ENCODE data around the gene HOXD11.

The HOXD11 gene

GRCh38 chr2:176138526-176138922 is 31.4 kb downstream of the HOXD11 start:
- H3K27ac ChIP-seq: peak overlapping the region in 1 of 2 donors; percentile 57
- H3K4me3 ChIP-seq: peak overlapping the region in 1 of 2 donors; percentile 57
- H3K36me3 ChIP-seq: no peaks in the 10 kb centered on the region
- intact Hi-C loops (cut with DNase I; ENCODE audit: low total_unique reads): no loop called here
- peak in 1 of 2 donors; percentile 19 for DNase-seq
- peaks cover 0 to 16% of the 10 kb centered on the region in 2 donors for H3K27me3 ChIP-seq
- peaks cover 0 to 40% (median 23%) of the 10 kb centered on the region in 4 donors for H3K4me1 ChIP-seq
- H3K9me3 ChIP-seq: no peaks in the 10 kb centered on the region
- TF ChIP-seq CTCF (IDR thresholded peaks at IDR 0.05): no peak

DNA sequence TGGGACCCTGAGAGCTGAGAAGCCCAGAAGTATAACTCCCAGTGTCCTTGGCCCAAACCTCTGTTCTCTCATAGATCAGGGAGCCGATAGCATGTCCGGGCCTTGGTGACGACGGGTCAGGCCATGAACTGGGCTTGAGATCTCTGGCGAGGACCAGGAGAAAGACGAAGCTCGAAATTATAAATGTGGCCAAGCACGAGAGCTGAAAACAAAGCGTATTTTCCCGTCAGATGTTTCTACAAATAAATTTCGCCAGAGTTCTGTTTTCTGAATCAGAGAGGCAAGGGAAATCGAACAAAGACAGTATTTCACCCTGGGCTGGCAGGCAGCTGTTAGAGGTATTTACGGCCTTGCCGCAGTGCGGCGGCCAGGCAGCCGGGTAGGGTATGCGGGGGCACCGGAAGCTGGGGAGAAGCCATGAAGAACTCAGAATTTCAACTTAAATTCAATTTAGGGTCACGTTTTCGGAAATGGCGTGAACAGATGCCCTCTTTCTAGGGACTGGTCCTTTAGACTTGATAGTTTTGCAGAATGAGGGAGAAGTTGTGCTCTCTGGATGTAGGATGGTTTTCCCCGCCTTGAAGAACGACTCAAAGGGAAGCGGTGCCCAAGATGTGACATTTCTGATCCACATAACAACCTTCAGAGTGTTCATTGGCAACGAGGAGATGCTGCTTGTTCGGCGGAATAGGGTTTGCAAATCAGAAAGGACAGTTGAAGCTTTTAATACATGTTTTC is 32.0 kb downstream of the HOXD11 start:
- Histone ChIP-seq H3K36me3 (no peaks in the 10 kb centered on the region), H3K27ac (peak overlapping the region; percentile 57 to 60), H3K27me3 (peaks cover 0 to 16% of the 10 kb centered on the region in 2 donors), H3K9me3 (no peaks in the 10 kb centered on the region), H3K4me1 (peaks cover 0 to 39% (median 22%) of the 10 kb centered on the region in 4 donors), H3K4me3 (peak overlapping the region; percentile 48 to 57)
- no peak for TF ChIP-seq CTCF (IDR thresholded peaks at IDR 0.05)
- intact Hi-C loops (cut with DNase I; ENCODE audit: low total_unique reads): no loop called here
- DNase-seq: peak in 1 of 2 donors; percentile 32

DNA sequence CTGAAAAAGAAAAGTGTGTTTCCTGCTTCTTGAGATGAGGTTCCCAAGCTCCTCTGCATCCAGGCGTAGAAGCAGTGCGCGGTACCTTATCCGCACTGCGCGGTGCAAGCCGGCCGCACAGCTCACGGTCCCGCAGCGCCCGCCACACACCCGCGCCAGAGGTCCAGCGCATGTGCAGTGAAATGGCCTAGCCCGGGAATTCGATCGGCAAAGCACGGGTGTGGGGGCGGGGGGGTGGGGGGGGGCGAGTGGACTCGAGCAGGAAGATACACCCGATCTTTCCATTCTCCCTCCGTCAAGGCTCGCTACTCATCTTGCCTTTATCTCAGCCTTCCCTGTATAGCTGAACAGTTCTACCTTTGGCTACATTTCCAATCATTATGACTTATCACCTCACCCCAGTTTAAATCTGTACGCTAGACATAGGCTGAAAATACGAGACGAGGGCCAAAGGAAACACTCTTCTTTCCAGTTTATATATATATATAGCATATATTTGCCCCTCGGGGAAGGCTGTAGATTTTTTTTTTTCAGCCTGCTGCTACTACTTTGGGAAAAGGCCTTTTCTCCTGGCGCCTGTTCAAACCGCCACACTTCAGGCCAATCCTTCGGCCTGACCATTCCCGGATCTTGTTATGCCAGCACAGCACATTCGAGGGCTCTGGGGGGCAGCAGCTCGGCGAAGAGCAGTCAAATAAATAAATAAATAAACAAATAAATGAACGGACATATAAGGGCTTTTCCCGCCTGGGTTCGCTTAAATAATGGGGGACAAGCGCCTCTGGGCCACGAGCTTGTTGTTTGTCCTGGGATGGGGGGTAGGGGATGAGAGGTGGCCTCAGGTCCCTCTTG is 32.8 kb downstream of the HOXD11 start:
- peak overlapping the region; percentile 48 to 57 for H3K4me3 ChIP-seq
- H3K27ac ChIP-seq: peak overlapping the region; percentile 57 to 60
- DNase-seq: no peak
- H3K36me3 ChIP-seq: no peaks in the 10 kb centered on the region
- peaks cover 0 to 39% (median 22%) of the 10 kb centered on the region in 4 donors for H3K4me1 ChIP-seq
- peaks cover 0 to 16% of the 10 kb centered on the region in 2 donors for H3K27me3 ChIP-seq
- TF ChIP-seq CTCF (IDR thresholded peaks at IDR 0.05): no peak
- no peaks in the 10 kb centered on the region for H3K9me3 ChIP-seq
- intact Hi-C loops (cut with DNase I; ENCODE audit: low total_unique reads): loop anchor here (2.0 to 5.0 kb wide), 3 partner anchors 315 to 497 kb away; no protein-coding TSS in a partner anchor

DNA sequence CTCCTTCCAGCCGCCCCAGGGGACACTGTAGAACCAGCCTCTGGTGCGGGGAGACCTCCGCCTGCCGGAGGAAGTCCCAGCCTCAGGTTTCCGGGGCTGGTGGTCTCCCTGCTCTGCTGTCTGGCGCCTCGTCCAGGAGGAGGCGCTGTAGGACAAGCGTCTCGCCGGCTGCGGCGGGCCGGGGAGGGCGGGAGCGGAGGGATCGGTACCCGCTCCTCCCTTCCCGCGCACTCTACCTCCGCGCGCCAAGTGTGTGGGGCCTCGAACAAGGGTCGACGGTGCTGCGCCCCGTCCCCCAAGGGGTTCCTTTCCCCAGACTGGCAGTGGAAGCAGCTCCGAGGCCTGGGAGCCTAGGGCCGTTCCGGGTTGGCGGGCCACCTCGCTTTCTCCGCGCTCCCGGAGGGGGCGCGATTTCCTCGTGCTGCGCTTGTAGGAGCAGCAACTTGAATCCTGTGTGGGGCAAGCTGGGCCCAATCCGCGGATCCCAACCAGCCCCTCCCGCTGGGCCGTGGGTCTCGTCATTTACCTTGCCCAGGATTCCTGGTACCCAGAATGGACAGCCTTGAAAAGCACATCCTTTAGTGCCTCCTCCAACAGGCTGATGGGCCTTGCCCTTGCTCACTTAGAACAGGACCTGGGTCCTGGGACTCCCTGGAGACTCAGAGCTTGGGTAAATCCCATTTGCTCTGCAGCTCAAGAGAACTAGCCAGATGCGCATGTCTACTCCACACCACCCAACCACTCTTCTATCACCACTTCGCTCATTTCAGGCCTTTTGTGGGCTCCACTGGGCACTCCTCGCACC is 33.6 kb downstream of the HOXD11 start:
- DNase-seq: peak; percentile 51 to 85
- peaks cover 0 to 34% (median 19%) of the 10 kb centered on the region in 4 donors for H3K4me1 ChIP-seq
- TF ChIP-seq CTCF (IDR thresholded peaks at IDR 0.05): peak; percentile 94 to 95
- H3K9me3 ChIP-seq: no peaks in the 10 kb centered on the region
- H3K36me3 ChIP-seq: no peaks in the 10 kb centered on the region
- intact Hi-C loops (cut with DNase I; ENCODE audit: low total_unique reads): loop anchor here (2.0 to 5.0 kb wide), 3 partner anchors 314 to 497 kb away; no protein-coding TSS in a partner anchor
- H3K27ac ChIP-seq: peak overlapping the region; percentile 57 to 60
- peak overlapping the region; percentile 48 to 57 for H3K4me3 ChIP-seq
- peaks cover 0 to 19% of the 10 kb centered on the region in 2 donors for H3K27me3 ChIP-seq

DNA sequence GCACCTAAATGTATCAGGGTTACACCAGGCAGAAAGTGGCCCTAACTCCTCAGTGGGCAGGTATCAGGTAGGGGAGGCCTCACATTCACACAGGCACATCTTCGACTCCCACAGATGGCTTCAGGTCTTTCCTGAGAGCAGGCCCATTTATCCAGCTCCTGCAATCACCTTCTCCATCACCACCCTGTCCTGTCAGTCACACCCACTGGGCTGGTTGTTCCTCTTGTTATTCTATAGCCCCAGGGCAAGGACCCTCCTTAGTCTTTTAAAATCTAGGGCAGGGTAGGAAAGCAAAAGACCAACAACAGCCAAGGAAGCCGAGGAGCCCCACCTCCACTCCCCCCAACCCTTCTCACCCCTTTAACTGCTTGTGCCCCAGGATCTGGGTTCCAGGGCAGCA is 35.2 kb downstream of the HOXD11 start:
- H3K27ac ChIP-seq: no peak overlapping the region
- no peak for TF ChIP-seq CTCF (IDR thresholded peaks at IDR 0.05)
- no peak for DNase-seq
- H3K27me3 ChIP-seq: peaks cover 0 to 12% of the 10 kb centered on the region in 2 donors
- H3K4me1 ChIP-seq: peaks cover 0 to 21% (median 10%) of the 10 kb centered on the region in 4 donors
- no peaks in the 10 kb centered on the region for H3K9me3 ChIP-seq
- H3K4me3 ChIP-seq: no peak overlapping the region
- intact Hi-C loops (cut with DNase I; ENCODE audit: low total_unique reads): loop anchor here (5.0 kb wide), 1 partner anchor 495 kb away; no protein-coding TSS in a partner anchor
- H3K36me3 ChIP-seq: no peaks in the 10 kb centered on the region
